ENCODE data around the gene SPEM2.

DNA sequence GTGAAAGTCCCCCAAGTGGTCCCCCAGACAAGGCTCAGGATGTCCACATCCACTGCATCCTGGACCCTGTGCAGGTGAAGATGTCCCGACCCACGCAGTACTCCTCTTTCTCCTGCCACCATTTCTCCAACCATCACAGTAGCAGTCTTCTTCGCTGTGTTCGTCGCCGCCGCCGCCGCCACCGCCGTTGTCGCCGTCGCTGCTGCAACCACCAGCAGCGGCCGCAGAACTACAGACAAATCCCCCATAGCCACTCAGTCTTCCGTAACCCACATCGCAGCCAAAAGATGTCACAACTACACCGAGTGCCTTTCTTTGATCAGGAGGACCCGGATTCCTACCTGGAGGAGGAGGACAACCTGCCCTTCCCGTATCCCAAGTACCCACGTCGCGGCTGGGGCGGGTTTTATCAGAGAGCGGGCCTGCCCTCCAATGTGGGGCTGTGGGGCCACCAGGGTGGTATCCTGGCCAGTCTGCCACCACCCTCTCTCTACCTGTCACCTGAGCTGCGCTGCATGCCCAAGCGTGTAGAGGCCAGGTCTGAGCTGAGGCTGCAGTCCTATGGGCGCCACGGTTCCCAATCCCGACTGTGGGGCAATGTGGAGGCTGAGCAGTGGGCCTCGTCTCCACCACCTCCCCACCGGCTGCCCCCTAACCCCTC, 917 bp downstream of the SPEM2 start:
- TF ChIP-seq, protein P1, sequence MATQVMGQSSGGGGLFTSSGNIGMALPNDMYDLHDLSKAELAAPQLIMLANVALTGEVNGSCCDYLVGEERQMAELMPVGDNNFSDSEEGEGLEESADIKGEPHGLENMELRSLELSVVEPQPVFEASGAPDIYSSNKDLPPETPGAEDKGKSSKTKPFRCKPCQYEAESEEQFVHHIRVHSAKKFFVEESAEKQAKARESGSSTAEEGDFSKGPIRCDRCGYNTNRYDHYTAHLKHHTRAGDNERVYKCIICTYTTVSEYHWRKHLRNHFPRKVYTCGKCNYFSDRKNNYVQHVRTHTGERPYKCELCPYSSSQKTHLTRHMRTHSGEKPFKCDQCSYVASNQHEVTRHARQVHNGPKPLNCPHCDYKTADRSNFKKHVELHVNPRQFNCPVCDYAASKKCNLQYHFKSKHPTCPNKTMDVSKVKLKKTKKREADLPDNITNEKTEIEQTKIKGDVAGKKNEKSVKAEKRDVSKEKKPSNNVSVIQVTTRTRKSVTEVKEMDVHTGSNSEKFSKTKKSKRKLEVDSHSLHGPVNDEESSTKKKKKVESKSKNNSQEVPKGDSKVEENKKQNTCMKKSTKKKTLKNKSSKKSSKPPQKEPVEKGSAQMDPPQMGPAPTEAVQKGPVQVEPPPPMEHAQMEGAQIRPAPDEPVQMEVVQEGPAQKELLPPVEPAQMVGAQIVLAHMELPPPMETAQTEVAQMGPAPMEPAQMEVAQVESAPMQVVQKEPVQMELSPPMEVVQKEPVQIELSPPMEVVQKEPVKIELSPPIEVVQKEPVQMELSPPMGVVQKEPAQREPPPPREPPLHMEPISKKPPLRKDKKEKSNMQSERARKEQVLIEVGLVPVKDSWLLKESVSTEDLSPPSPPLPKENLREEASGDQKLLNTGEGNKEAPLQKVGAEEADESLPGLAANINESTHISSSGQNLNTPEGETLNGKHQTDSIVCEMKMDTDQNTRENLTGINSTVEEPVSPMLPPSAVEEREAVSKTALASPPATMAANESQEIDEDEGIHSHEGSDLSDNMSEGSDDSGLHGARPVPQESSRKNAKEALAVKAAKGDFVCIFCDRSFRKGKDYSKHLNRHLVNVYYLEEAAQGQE (IDR thresholded peaks at IDR 0.05; ENCODE audit: low read depth): no peak
- TF ChIP-seq YY1 (IDR thresholded peaks at IDR 0.05; ENCODE audit: extremely low read depth, insufficient replicate concordance, low read depth, low read length): no peak
- no peak for TF ChIP-seq ZNF274 (IDR thresholded peaks at IDR 0.05; ENCODE audit: low read depth, low read length)
- TF ChIP-seq POLR2AphosphoS5 (IDR thresholded peaks at IDR 0.05; ENCODE audit: low read depth, low read length): no peak
- no peak for TF ChIP-seq POLR2A (IDR thresholded peaks at IDR 0.05; ENCODE audit: borderline replicate concordance, extremely low read depth, insufficient read depth, insufficient read length)
- TF ChIP-seq, protein P2, sequence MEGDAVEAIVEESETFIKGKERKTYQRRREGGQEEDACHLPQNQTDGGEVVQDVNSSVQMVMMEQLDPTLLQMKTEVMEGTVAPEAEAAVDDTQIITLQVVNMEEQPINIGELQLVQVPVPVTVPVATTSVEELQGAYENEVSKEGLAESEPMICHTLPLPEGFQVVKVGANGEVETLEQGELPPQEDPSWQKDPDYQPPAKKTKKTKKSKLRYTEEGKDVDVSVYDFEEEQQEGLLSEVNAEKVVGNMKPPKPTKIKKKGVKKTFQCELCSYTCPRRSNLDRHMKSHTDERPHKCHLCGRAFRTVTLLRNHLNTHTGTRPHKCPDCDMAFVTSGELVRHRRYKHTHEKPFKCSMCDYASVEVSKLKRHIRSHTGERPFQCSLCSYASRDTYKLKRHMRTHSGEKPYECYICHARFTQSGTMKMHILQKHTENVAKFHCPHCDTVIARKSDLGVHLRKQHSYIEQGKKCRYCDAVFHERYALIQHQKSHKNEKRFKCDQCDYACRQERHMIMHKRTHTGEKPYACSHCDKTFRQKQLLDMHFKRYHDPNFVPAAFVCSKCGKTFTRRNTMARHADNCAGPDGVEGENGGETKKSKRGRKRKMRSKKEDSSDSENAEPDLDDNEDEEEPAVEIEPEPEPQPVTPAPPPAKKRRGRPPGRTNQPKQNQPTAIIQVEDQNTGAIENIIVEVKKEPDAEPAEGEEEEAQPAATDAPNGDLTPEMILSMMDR (IDR thresholded peaks at IDR 0.05 in 2 of 3, conservative IDR thresholded peaks at IDR 0.05 in 1 of 3; ENCODE audit: borderline replicate concordance in 1 of 3, insufficient read depth in 1 of 3, low read depth in 2 of 3, low read length in 2 of 3): no peak
- TF ChIP-seq EZH2 (IDR thresholded peaks at IDR 0.05): no peak
- no peak for TF ChIP-seq EZH2phosphoT487 (IDR thresholded peaks at IDR 0.05; ENCODE audit: borderline replicate concordance)
- TF ChIP-seq, protein P3, sequence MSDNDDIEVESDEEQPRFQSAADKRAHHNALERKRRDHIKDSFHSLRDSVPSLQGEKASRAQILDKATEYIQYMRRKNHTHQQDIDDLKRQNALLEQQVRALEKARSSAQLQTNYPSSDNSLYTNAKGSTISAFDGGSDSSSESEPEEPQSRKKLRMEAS (IDR thresholded peaks at IDR 0.05): no peak
- TF ChIP-seq, protein P4, sequence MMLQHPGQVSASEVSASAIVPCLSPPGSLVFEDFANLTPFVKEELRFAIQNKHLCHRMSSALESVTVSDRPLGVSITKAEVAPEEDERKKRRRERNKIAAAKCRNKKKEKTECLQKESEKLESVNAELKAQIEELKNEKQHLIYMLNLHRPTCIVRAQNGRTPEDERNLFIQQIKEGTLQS (IDR thresholded peaks at IDR 0.05): no peak
- no peak for TF ChIP-seq SIN3A (IDR thresholded peaks at IDR 0.05; ENCODE audit: low read depth)

Data from HCT116 (cell line).